Endothelial cell of umbilical vein (primary cell): ENCODE results near the gene NEUROG1.

Experiments used
- EZH2 ChIP-seq: IDR thresholded peaks from 2 replicates; pipeline ENCODE4 v1.6.1; 2012; ENCODE audit warnings: borderline replicate concordance, low read depth, mild to moderate bottlenecking, moderate library complexity, low read length, inconsistent platforms; ENCODE audit not compliant: severe bottlenecking
- FOS ChIP-seq: IDR thresholded peaks from 2 replicates; pipeline ENCODE4 v1.6.1; 2011; ENCODE audit warnings: mild to moderate bottlenecking, low read length, moderate library complexity, borderline replicate concordance; ENCODE audit not compliant: insufficient read depth
- GATA2 ChIP-seq: IDR thresholded peaks from 2 replicates; pipeline ENCODE4 v1.7.0; 2011; ENCODE audit warnings: low read depth, mild to moderate bottlenecking, moderate library complexity, mixed read lengths, low read length; ENCODE audit not compliant: insufficient read length, insufficient read depth
- JUN ChIP-seq: IDR thresholded peaks from 2 replicates; pipeline ENCODE4 v1.6.1; 2011; ENCODE audit warnings: borderline replicate concordance, low read depth; ENCODE audit not compliant: insufficient read length, insufficient read depth
- MYC ChIP-seq: IDR thresholded peaks from one replicate; pipeline ENCODE4 v1.6.1; 2011; ENCODE audit warnings: mild to moderate bottlenecking, low read depth, low read length
- POLR2A ChIP-seq: IDR thresholded peaks from 2 replicates; pipeline ENCODE4 v1.6.1; 2012; ENCODE audit warnings: low read depth, mild to moderate bottlenecking, control low read depth, low read length
- POLR2AphosphoS5 ChIP-seq: IDR thresholded peaks from 2 replicates; pipeline ENCODE4 v1.6.1; 2012; ENCODE audit warnings: low read depth, mild to moderate bottlenecking, control low read depth, low read length, moderate library complexity; ENCODE audit not compliant: insufficient read depth
- TF ChIP-seq, protein P1 (sequence below), 2 donors: IDR thresholded peaks; 1 replicate in 1 of 2; 2 replicates in 1 of 2; pipeline ENCODE4 v1.5.1; 2011; ENCODE audit warnings: low read length in 2 of 2, mild to moderate bottlenecking in 2 of 2, moderate library complexity in 2 of 2, control low read depth in 1 of 2, inconsistent platforms in 1 of 2, low read depth in 1 of 2; ENCODE audit not compliant: insufficient read depth in 1 of 2; ENCODE audit errors: extremely low read depth in 1 of 2
- TF ChIP-seq, protein P2 (sequence below): IDR thresholded peaks from 2 replicates; pipeline ENCODE4 v1.6.1; 2011; ENCODE audit not compliant: insufficient read depth, insufficient read length

DNA sequence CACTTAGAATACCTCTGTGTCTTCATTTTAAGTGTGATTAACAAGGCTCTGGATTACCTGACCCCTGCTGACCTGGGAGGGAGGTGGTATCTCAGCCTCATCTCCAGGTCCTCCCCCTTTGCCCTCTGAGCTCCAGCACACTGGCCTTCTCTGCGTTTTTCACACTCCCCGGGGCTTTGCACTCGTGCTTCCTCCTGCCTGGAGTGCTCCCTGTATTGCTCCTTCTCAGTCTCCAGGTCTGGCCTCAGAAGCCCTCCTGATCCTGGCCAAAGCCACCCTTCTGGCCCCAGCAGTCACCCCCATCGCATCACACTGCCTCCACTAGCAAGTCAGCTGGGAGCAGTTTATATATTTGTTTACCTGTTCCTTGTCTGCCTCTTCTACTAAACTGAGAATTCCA is 13.6 kb upstream of the NEUROG1 start:
- TF ChIP-seq POLR2A, result no peak
- TF ChIP-seq, protein P1, sequence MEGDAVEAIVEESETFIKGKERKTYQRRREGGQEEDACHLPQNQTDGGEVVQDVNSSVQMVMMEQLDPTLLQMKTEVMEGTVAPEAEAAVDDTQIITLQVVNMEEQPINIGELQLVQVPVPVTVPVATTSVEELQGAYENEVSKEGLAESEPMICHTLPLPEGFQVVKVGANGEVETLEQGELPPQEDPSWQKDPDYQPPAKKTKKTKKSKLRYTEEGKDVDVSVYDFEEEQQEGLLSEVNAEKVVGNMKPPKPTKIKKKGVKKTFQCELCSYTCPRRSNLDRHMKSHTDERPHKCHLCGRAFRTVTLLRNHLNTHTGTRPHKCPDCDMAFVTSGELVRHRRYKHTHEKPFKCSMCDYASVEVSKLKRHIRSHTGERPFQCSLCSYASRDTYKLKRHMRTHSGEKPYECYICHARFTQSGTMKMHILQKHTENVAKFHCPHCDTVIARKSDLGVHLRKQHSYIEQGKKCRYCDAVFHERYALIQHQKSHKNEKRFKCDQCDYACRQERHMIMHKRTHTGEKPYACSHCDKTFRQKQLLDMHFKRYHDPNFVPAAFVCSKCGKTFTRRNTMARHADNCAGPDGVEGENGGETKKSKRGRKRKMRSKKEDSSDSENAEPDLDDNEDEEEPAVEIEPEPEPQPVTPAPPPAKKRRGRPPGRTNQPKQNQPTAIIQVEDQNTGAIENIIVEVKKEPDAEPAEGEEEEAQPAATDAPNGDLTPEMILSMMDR (IDR thresholded peaks at IDR 0.05; ENCODE audit: extremely low read depth in 1 of 2, insufficient read depth in 1 of 2, low read depth in 1 of 2, low read length in 2 of 2), result no peak
- no peak for TF ChIP-seq POLR2AphosphoS5
- TF ChIP-seq FOS, result no peak
- no peak for TF ChIP-seq EZH2
- TF ChIP-seq, protein P2, sequence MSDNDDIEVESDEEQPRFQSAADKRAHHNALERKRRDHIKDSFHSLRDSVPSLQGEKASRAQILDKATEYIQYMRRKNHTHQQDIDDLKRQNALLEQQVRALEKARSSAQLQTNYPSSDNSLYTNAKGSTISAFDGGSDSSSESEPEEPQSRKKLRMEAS, result no peak
- no peak for TF ChIP-seq JUN
- no peak for TF ChIP-seq GATA2
- no peak for TF ChIP-seq MYC
